ENCODE results near the gene PRKCB. TPM values are rescaled to one million over a fixed set of nuclear protein-coding genes. Genes with fewer than 3 reads are reported as not detected.

The PRKCB gene
- total RNA-seq, 4 donors from 2014 or later, result 7.0 to 88.3 (median 15.9) TPM

- H3K36me3 ChIP-seq, result no peaks in the 10 kb centered on the region
Measured at GRCh38 chr16:23874613-23875294, 39.0 kb downstream of the PRKCB start.

GRCh38 chr16:23876256-23876896, 40.6 kb downstream of the PRKCB start:
- Histone ChIP-seq H3K9me3 (no peaks in the 10 kb centered on the region), H3K27ac (no peak overlapping the region), H3K36me3 (no peaks in the 10 kb centered on the region), H3K4me3 (no peak overlapping the region), H3K27me3 (no peaks in the 10 kb centered on the region), H3K4me1 (no peaks in the 10 kb centered on the region)
- no peak for DNase-seq
- TF ChIP-seq CTCF (IDR thresholded peaks at IDR 0.05) (no peak), POLR2A (IDR thresholded peaks at IDR 0.05) (no peak)

More at GRCh38 chr16:23874613-23875294, 39.0 kb downstream of the PRKCB start:
- H3K4me1 ChIP-seq, result no peaks in the 10 kb centered on the region
- no peaks in the 10 kb centered on the region for H3K9me3 ChIP-seq
- no peaks in the 10 kb centered on the region for H3K27me3 ChIP-seq
- TF ChIP-seq POLR2A (IDR thresholded peaks at IDR 0.05) (no peak), CTCF (IDR thresholded peaks at IDR 0.05) (no peak)
- DNase-seq, result no peak
- H3K4me3 ChIP-seq, result no peak overlapping the region
- no peak overlapping the region for H3K27ac ChIP-seq

GRCh38 chr16:23877107-23878070, 41.6 kb downstream of the PRKCB start:
- TF ChIP-seq CTCF (IDR thresholded peaks at IDR 0.05) (no peak), POLR2A (IDR thresholded peaks at IDR 0.05) (no peak)
- no peaks in the 10 kb centered on the region for H3K36me3 ChIP-seq
- H3K4me3 ChIP-seq, result no peak overlapping the region
- H3K4me1 ChIP-seq, result no peaks in the 10 kb centered on the region
- peak overlapping the region in 1 of 4 donors; percentile 22 for H3K27ac ChIP-seq
- H3K9me3 ChIP-seq, result no peaks in the 10 kb centered on the region
- no peak for DNase-seq
- H3K27me3 ChIP-seq, result no peaks in the 10 kb centered on the region

GRCh38 chr16:23879735-23880373, 44.1 kb downstream of the PRKCB start:
- DNase-seq, result no peak
- H3K27ac ChIP-seq, result peak overlapping the region in 1 of 4 donors; percentile 43
- H3K4me3 ChIP-seq, result no peak overlapping the region
- no peaks in the 10 kb centered on the region for H3K9me3 ChIP-seq
- no peaks in the 10 kb centered on the region for H3K4me1 ChIP-seq
- no peaks in the 10 kb centered on the region for H3K27me3 ChIP-seq
- no peaks in the 10 kb centered on the region for H3K36me3 ChIP-seq
- TF ChIP-seq CTCF (IDR thresholded peaks at IDR 0.05), result no peak
- TF ChIP-seq POLR2A (IDR thresholded peaks at IDR 0.05), result no peak

- H3K27ac ChIP-seq, result no peak overlapping the region
- H3K27me3 ChIP-seq, result no peaks in the 10 kb centered on the region
- no peak overlapping the region for H3K4me3 ChIP-seq
- TF ChIP-seq CTCF (IDR thresholded peaks at IDR 0.05) (no peak), POLR2A (IDR thresholded peaks at IDR 0.05) (no peak)
- H3K36me3 ChIP-seq, result no peaks in the 10 kb centered on the region
- peaks cover 0 to 3% (median 0%) of the 10 kb centered on the region in 4 donors for H3K4me1 ChIP-seq
- no peaks in the 10 kb centered on the region for H3K9me3 ChIP-seq
- DNase-seq, result no peak
Measured at GRCh38 chr16:23889189-23889588, 53.4 kb downstream of the PRKCB start.
